HG03469 (cell line): ENCODE data around the gene SCO1.
"Not testable (repeated sequence)": the region's sequence is repeated elsewhere in the genome, so short reads cannot be mapped to it uniquely, and the experiment has no call there.

Experiments
- ATAC-seq: cut with Tn5 transposase; IDR thresholded peaks from one replicate; pipeline ENCODE4 v1.9.1; 2021; ENCODE audit warnings: mild to moderate bottlenecking, moderate library complexity, moderate number of reproducible peaks; ENCODE audit not compliant: unreplicated experiment

SCO1 gene

DNA sequence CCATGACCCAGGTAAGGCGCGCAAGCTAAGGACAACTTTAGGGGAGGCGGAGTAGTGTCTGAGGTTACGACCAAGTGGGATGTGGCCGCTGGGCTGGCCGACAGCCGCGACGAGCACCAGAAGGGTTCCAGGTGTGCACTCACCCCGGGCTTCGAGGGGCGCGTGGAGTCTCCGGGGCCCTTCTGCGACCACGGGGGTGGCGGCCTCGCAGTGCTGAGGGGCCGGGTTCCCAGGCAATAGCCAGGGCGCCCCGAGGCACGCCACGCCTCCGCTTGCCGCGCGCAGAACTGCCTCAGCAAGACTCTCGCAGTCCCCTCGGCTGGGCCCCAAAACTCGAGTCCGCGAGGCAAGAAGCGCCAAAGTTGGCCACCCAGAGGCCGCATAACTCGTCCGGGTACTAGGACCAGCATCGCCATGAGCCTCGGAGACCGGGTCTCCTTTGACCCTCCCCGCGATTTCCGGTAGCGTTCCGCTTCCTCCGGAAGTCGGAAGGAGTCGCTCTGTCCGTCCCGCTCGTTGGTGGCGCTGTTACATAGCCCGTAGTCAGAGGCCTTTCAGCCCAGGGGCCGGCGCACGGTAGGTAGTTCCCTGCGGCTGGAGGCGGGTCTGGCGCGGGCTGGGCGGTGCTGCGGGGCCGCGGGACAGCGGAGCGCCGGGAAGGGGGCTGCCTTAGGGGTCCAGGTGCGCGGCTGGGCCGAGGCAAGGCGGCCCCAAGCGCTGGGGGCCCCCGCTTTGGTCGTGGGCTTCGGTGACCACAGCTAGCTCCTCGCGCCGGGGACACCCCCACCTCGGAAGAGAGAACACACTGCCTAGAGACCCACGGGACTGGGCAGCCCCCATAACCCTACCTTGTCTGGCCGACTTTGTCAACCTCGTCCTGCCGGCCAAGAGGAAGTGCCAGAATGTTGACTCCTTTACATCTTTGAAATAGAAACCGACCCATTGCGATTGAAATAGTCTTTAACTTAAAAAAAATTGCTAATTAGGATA is at the start of gene SCO1, which contains the start of gene ADPRM:
TSS of gene SCO1 (minus strand) at position 442 of the 990 bp plus-strand sequence. CDS start at position 416, 26 bp downstream.
TSS of gene ADPRM (plus strand) at position 503 of the 990 bp plus-strand sequence. CDS start 7,333 bp downstream, outside the sequence.
- peak; percentile 87 for ATAC-seq

DNA sequence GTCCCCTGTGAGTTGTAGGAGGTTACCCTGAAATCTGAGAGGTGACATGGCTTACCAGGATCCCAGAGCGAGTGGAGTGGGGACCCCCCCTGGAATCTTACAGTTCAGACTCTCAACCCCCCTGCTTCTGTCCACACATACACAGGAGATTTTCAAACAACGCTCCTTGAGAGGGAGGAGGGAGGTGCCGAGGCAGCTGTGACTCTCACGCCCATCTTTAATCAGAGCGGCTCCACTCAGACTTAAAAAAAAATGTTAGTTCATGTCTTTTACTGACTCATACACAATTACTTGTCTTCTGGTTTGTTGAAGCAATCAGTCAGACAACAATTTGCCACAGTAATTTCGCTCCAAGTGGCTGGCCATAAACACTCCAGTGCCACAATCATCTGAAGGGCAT is 47.9 kb upstream of the SCO1 start:
- no peak for ATAC-seq

GRCh38 chr17:10744501-10745000 is 47.2 kb upstream of the SCO1 start:
- no peak for ATAC-seq

- ATAC-seq = no peak
These were observed 46.1 kb upstream of the SCO1 start for GRCh38 chr17:10743316-10744009.

DNA sequence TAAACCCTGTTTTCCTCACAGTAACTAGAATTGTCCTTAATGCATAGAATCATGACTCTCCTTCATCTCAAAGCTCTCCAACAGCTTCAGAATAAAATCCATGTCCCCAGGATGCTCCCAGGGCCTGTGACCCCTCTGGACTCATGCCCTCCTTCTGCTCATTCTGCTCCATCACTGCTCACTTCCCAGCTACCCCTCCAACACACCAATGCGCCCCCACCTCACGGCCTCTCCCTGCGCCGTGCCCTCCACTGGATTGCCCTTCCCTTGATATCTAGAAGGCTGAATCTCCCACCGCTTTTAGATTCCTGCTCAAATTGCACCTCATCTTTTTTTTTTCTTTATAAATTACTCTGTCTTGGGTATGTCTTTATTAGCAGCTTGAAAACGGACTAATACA is 45.1 kb upstream of the SCO1 start:
- no peak for ATAC-seq

GRCh38 chr17:10741416-10742135 is 44.2 kb upstream of the SCO1 start:
- ATAC-seq = no peak

GRCh38 chr17:10739386-10739785 is 42.1 kb upstream of the SCO1 start:
- ATAC-seq = no peak

DNA sequence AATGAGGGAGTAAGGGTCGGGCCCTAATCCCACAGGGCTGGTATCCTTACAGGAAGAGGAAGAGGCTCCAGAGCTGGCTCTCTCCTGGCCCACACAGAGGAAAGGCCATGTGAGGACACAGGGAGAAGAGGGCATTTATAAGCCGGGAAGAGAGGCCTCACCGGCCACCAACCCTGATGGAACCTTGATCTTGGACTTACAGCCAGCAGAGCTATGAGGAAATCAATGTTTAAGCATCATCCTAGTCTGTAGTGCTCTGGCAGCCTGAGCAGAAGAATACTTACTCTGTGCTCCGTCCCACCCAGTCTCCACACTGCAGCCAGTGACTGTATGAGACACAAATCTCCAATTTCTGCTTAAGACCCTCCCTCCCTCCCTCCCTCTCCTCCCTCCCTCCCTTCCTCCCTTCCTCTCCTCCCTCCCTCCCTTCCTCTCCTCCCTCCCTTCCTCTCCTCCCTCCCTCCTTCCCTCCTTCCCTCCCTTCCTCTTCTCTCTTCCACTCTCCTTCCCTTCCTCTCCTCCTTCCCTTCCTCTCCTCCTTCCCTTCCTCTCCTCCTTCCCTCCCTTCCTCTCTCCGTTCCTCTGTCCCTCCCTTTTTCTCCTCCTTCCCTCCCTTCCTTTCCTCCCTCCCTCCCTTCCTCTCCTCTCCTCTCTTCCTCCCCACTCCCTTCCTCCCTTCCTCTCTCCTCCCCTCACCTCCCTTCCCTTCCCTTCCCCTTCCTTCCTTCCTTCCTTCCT is 41.4 kb upstream of the SCO1 start:
- no peak for ATAC-seq

DNA sequence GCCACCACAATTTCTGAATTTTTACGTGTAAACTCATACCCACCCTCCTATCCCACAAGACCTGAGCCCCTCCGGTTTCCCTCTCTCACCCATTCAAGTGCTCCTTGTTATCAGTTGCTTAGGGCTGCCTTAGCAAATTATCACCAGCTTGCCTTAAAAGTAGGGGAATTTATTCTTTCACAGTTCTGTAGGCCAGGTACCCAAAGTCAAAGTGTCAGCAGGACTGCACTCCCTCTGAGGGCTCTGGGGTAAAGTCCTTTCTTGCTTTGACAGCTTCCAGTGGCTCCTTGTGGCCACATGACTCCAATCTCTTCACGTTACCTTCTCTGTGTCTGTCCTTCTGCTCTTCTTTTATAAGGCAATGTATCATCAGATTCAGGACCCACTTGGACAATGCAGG is 40.4 kb upstream of the SCO1 start:
- no peak for ATAC-seq

DNA sequence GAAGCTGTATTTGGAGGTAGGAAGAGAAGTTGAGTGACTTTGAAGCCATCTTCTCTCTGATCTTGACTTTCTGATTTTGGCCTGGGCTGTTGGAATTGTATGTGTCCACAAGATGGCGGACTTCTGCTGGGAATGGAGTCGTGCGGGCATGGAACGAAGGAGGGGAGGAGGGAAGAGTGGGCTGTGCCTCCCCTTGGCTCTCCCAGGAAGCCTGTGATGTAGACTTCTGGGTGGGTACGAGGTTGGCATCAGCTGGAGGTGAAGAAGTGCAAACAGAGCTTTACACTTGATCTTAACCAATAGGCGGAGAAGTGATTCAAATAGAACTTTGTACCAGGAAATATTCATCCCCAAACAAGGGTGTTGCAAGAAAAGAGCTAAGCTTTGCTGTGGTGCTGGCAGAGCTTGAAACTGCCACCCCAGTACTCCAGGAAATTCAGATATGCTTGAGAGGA is 39.9 kb upstream of the SCO1 start:
- ATAC-seq = no peak

GRCh38 chr17:10735821-10736220 is 38.5 kb upstream of the SCO1 start:
- ATAC-seq = no peak

DNA sequence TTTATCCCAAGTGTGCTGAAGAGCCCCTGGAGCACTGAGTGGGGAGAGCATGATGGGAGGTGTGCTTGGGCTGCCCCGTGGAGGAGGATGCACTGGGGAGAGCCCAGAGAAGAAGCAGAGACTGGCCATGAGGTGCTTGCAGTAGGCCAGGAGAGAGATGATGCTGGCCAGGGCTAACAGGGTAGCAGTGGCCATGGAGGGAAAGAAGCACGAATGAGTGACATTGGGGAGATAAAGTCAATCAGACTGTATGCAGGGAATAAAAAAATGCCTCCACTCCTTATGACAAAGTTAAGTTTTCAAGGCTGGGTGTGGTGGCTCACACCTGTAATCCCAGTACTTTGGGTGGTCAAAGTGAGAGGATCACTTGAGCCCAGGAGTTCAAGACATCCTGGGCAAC is 37.9 kb upstream of the SCO1 start:
- ATAC-seq = no peak

DNA sequence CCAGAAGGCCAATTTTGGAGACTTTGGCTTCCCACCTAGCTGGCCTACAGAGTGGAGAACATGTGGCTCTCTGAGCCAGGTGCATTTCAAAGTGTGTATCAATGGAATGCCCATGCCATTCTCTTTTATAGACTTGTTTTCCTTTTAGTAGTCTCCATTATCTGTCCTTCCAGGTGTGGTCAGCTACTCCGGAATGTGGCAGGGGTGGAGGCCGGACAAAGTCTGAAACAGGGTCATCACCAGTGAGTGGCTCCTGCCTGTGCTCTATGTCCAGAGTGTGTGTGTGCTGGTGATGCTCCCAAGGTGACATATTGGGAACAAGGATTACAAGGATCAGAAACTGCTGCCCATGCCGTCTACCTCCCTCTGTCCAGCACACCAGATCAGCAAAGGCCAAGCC is 36.3 kb upstream of the SCO1 start:
- no peak for ATAC-seq

DNA sequence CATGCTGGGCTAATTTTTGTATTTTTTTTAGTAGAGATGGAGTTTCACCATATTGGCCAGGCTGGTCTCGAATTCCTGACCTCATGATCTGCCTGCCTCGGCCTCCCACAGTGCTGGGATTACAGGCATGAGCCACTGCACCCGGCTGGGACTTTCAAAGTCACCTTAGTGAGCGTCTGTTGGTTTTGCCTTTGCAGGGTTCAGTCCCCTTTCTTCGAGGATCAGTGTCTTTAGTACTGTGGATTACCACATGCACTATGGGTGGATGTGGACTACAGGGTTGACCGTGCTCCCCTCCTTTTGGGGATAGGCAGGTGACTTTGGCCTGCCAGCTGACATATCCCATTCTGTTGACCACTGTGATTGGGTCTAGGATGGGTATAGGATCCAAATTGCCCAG is 34.8 kb upstream of the SCO1 start:
- ATAC-seq = not testable (repeated sequence)

DNA sequence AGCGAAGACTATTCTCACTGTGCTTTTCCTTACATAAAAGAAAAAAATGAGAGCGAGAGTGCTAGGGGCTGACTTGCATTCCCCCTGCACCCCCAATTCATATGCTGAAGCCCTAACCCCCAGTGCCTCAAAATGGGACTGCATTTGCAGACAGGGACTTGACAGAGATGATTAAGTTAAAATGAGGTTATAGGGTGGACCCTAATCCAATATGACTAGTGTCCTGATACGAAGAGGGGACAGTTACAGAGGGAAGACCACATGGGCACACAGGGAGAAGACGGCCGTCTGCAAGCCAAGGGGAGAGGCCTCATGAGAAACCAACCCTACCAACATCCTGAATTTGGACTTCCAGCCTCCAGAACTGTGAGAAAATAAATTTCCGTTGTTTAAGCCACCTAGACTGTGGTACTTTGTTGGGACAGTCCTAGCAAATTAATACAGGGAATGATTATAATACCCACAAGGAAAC is 34.1 kb upstream of the SCO1 start:
- no peak for ATAC-seq

DNA sequence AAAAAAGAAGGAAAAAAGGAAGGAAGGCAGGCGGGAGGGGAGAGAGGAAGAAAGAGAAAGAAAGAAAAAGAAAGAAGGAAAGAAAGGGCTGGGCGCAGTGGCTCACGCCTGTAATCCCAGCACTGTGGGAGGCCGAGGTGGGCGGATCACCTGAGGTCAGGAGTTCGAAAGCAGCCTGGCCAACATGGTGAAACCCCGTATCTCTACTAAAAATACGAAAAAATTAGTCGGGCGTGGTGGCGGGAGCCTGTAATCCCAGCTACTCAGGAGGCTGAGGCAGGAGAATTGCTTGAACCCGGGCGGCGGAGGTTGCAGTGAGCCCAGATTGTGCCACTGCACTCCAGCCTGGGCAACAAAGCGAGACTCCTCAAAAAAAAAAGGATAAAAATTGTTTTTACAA is 32.9 kb upstream of the SCO1 start:
- ATAC-seq = not testable (repeated sequence)

- no peak for ATAC-seq
These were observed 32.2 kb upstream of the SCO1 start, which contains the start of gene TMEM220 for GRCh38 chr17:10729334-10730193. TSS of gene TMEM220 (minus strand) at chr17:10730023. CDS start at chr17:10729851, 172 bp downstream.

- no peak for ATAC-seq
These were observed 31.1 kb upstream of the SCO1 start for GRCh38 chr17:10728331-10728892.

- ATAC-seq = no peak
These were observed 29.9 kb upstream of the SCO1 start for GRCh38 chr17:10727192-10727591.
